A549 (cell line): ENCODE results near the gene ADCYAP1R1. TPM values are rescaled to one million over a fixed set of nuclear protein-coding genes. Genes with fewer than 3 reads are reported as not detected.
A peak's percentile ranks its signal among the peaks of the same experiment; 100 is the strongest.
"Not testable (repeated sequence)": the region's sequence is repeated elsewhere in the genome, so short reads cannot be mapped to it uniquely, and the experiment has no call there.

Experiments
- ATAC-seq, 2 experiments: fragments of 200-7000 bp in 1 of 2; fragments of >200 bp in 1 of 2; cut with Nextera tagmentation in 1 of 2; cut with Tn5 transposase in 1 of 2; 3 replicates each; pipeline versions ENCODE4 v1.8.0 to v1.9.1; 2018 to 2020; ENCODE audit warnings: mild to moderate bottlenecking in 1 of 2, moderate library complexity in 1 of 2
- CTCF ChIA-PET: fragments of 300-600 bp; sonication (Branson Sonifier 250); formaldehyde crosslinking; extraction: SDS; loops from one replicate; lab custom pipeline; 2021; ENCODE audit warnings: antibody characterized with exemption, inconsistent platforms; lab: Yijun Ruan, JAX
- POLR2A ChIA-PET: fragments of 350-600 bp; formaldehyde crosslinking; extraction: SDS; loops from one replicate; lab custom pipeline; 2021; ENCODE audit warnings: antibody characterized with exemption, inconsistent platforms; lab: Yijun Ruan, JAX
- DNase-seq, 2 experiments: peaks; one replicate each; pipeline versions ENCODE4 v3.0.0 to v3.0.0-alpha.2; 2011 to 2016; ENCODE audit warnings: low read depth in 1 of 2, low spot score in 1 of 2
- FAIRE-seq: peaks from 2 replicates; lab custom pipeline; 2011; peaks lifted over from hg19 to GRCh38; lab: Jason Lieb, UNC
- H3K27ac ChIP-seq, 2 experiments: fragments of >200 bp; sonication (Bioruptor Twin); formaldehyde crosslinking; 3 replicates each; pipeline ENCODE4 v1.5.1; 2016 to 2017
- H3K4me1 ChIP-seq: fragments of >200 bp; sonication (Bioruptor Twin); formaldehyde crosslinking; 3 replicates; pipeline ENCODE4 v1.6.1; 2016
- H3K4me2 ChIP-seq: fragments of >200 bp; sonication (Bioruptor Twin); formaldehyde crosslinking; 3 replicates; pipeline ENCODE4 v1.6.1; 2016
- H3K4me3 ChIP-seq: fragments of >200 bp; sonication (Bioruptor Twin); formaldehyde crosslinking; 3 replicates; pipeline ENCODE4 v1.5.1; 2016
- H3K9me3 ChIP-seq: fragments of >200 bp; sonication (Bioruptor Twin); formaldehyde crosslinking; 3 replicates; pipeline ENCODE4 v1.6.1; 2016
- CBX8 ChIP-seq: fragments of 200-600 bp; sonication (generic); IDR thresholded peaks from 2 replicates; pipeline ENCODE4 v1.6.1; 2016
- CEBPB ChIP-seq, 2 experiments: fragments of >200 bp in 1 of 2; sonication (Bioruptor Twin) in 1 of 2; formaldehyde crosslinking in 1 of 2; IDR thresholded peaks; 2 replicates each; pipeline ENCODE4 v1.6.1; 2012 to 2016
- ELK1 ChIP-seq: fragments of 150-350 bp; IDR thresholded peaks from 2 replicates; pipeline ENCODE4 v1.6.1; 2014; ENCODE audit warnings: low read depth, mild to moderate bottlenecking, low read length
- FOSB ChIP-seq: fragments of 250-450 bp; sonication (Bioruptor Pico); IDR thresholded peaks from 2 replicates; pipeline ENCODE4 v1.5.0; 2020; ENCODE audit warnings: mild to moderate bottlenecking, moderate library complexity
- FOSL2 ChIP-seq, 2 experiments: fragments of 450-650 bp in 1 of 2; fragments of >200 bp in 1 of 2; sonication (Bioruptor Twin) in 1 of 2; formaldehyde crosslinking; IDR thresholded peaks; 2 replicates each; pipeline versions ENCODE4 v1.5.0 to v1.6.1; 2016 to 2020; ENCODE audit warnings: mild to moderate bottlenecking in 1 of 2, moderate library complexity in 1 of 2
- GATA3 ChIP-seq: IDR thresholded peaks from 2 replicates; pipeline ENCODE4 v1.6.1; 2012; ENCODE audit warnings: borderline replicate concordance
- HES2 ChIP-seq: fragments of >200 bp; sonication (Bioruptor Twin); formaldehyde crosslinking; IDR thresholded peaks from 2 replicates; pipeline ENCODE4 v1.6.1; 2016
- HOXA7 ChIP-seq: fragments of 250-450 bp; sonication (Bioruptor Pico); IDR thresholded peaks from 2 replicates; pipeline ENCODE4 v1.5.0; 2020; ENCODE audit warnings: mild to moderate bottlenecking, moderate library complexity
- HOXB13 ChIP-seq: fragments of 250-450 bp; sonication (Bioruptor Pico); IDR thresholded peaks from 2 replicates; pipeline ENCODE4 v1.5.0; 2020; ENCODE audit warnings: low read depth, mild to moderate bottlenecking, moderate library complexity
- JUN ChIP-seq, 2 experiments: fragments of >200 bp; sonication (Bioruptor Twin); formaldehyde crosslinking; IDR thresholded peaks; 2 replicates in 1 of 2; 3 replicates in 1 of 2; pipeline ENCODE4 v1.6.1; 2016 to 2017
- KDM1A ChIP-seq: fragments of 200-600 bp; sonication (generic); IDR thresholded peaks from 2 replicates; pipeline ENCODE4 v1.6.1; 2016; ENCODE audit warnings: low read depth, mild to moderate bottlenecking
- MAFK ChIP-seq: fragments of 450-650 bp; IDR thresholded peaks from 2 replicates; pipeline ENCODE4 v1.6.1; 2014; ENCODE audit not compliant: partially characterized antibody
- MAZ ChIP-seq: fragments of 150-350 bp; IDR thresholded peaks from 2 replicates; pipeline ENCODE4 v1.6.1; 2014; ENCODE audit warnings: antibody characterized with exemption, low read depth, low read length, borderline replicate concordance
- PBX3 ChIP-seq: IDR thresholded peaks from 2 replicates; pipeline ENCODE4 v1.6.1; 2012
- PHF8 ChIP-seq: fragments of 200-600 bp; sonication (generic); IDR thresholded peaks from 2 replicates; pipeline ENCODE4 v1.6.1; 2016; ENCODE audit warnings: low read depth, mild to moderate bottlenecking, antibody characterized with exemption, moderate library complexity, borderline replicate concordance
- POLR2A ChIP-seq: IDR thresholded peaks from 2 replicates; pipeline ENCODE4 v1.6.1; 2012; ENCODE audit warnings: mild to moderate bottlenecking, low read length
- RAD21 ChIP-seq, 2 experiments: fragments of >200 bp in 1 of 2; sonication (Bioruptor Twin) in 1 of 2; formaldehyde crosslinking in 1 of 2; IDR thresholded peaks in 1 of 2; conservative IDR thresholded peaks in 1 of 2; 2 replicates in 1 of 2; 3 replicates in 1 of 2; pipeline ENCODE4 v1.6.1; 2012 to 2018; ENCODE audit warnings: inconsistent platforms in 1 of 2
- RCOR1 ChIP-seq: fragments of 150-350 bp; IDR thresholded peaks from 2 replicates; pipeline ENCODE4 v1.6.1; 2014; ENCODE audit warnings: antibody characterized with exemption, low read length, low read depth
- RFX5 ChIP-seq: fragments of 450-650 bp; IDR thresholded peaks from 2 replicates; pipeline ENCODE4 v1.7.1; 2014; ENCODE audit warnings: antibody characterized with exemption, mild to moderate bottlenecking, moderate library complexity
- SMC3 ChIP-seq: fragments of >200 bp; sonication (Bioruptor Twin); formaldehyde crosslinking; IDR thresholded peaks from 3 replicates; pipeline ENCODE4 v1.6.1; 2018; ENCODE audit warnings: inconsistent platforms
- TFCP2L1 ChIP-seq: fragments of 250-450 bp; sonication (Bioruptor Pico); IDR thresholded peaks from 2 replicates; pipeline ENCODE4 v1.5.0; 2021; ENCODE audit warnings: mild to moderate bottlenecking
- ZNF302 ChIP-seq: fragments of 250-450 bp; sonication (Bioruptor Pico); IDR thresholded peaks from 2 replicates; pipeline ENCODE4 v1.9.0; 2021; ENCODE audit warnings: inconsistent platforms, mild to moderate bottlenecking, moderate library complexity
- WGBS: methylation state at CpG from one replicate; pipeline ENCODE4 v1.1.6; 2017; ENCODE audit errors: missing lambda C conversion rate; 5-methylcytosine and 5-hydroxymethylcytosine counted together
- polyA plus RNA-seq, 4 experiments: library from polyadenylated mRNA; depleted of rRNA in 3 of 4; stranded (reverse); fragments of >200 nt; fragmentation: RNase III in 1 of 4; extraction: RNeasy Plus Mini Kit Qiagen cat#74134 plus additional on column Dnase treatment in 1 of 4; gene quantifications; 2 replicates in 3 of 4; 3 replicates in 1 of 4; pipeline ENCODE4 v1.2.3, GENCODE V29; 2011 to 2017

ADCYAP1R1 gene
- polyA plus RNA-seq, 2 of the 4 experiments (the other 2 are of a cell fraction): 0.01 TPM; not detected in 1

- CTCF ChIA-PET: interaction anchor here (0.7 to 2.7 kb wide), 4 partner anchors 12 to 488 kb away, joined by 3 to 15 read pairs (median 4); no protein-coding TSS in a partner anchor
- FAIRE-seq (no peak), DNase-seq (no peak), ATAC-seq (no peak; a peak in 1 of 6 replicates)
- H3K9me3 ChIP-seq: no peaks in the 10 kb centered on the region
- no peak overlapping the region for H3K4me2 ChIP-seq
- no peak overlapping the region for H3K4me3 ChIP-seq
- 48% methylated on average over 4 of the region's 4 CpGs for WGBS
- no peak overlapping the region for H3K27ac ChIP-seq
- H3K4me1 ChIP-seq: no peaks in the 10 kb centered on the region
- POLR2A ChIA-PET: no interaction called here
- TF ChIP-seq CBX8: no peak
- TF ChIP-seq RAD21 (conservative IDR thresholded peaks at IDR 0.05 in 1 of 2, IDR thresholded peaks at IDR 0.05 in 1 of 2): no peak
- no peak for TF ChIP-seq POLR2A
- no peak for TF ChIP-seq SMC3
- TF ChIP-seq ELK1: no peak
- TF ChIP-seq PHF8: no peak
Measured at GRCh38 chr7:31146538-31146937, 94.4 kb downstream of the ADCYAP1R1 start.

GRCh38 chr7:31151849-31152248, 99.7 kb downstream of the ADCYAP1R1 start:
- POLR2A ChIA-PET: no interaction called here
- peak; percentile 70 for FAIRE-seq
- no peaks in the 10 kb centered on the region for H3K9me3 ChIP-seq
- TF ChIP-seq TFCP2L1 (CRISPR knock-in tag) (no peak), CBX8 (peak; percentile 93)
- TF ChIP-seq, all 56 proteins: peak for 1
- Histone ChIP-seq H3K27ac (no peak overlapping the region), H3K4me3 (no peak overlapping the region), H3K4me2 (no peak overlapping the region), H3K4me1 (no peaks in the 10 kb centered on the region)
- no peak for ATAC-seq
- CTCF ChIA-PET: no interaction called here
- 0% methylated on average over 2 of the region's 2 CpGs for WGBS
- DNase-seq: no peak

GRCh38 chr7:31153318-31153717, 101.2 kb downstream of the ADCYAP1R1 start:
- H3K4me3 ChIP-seq, POLR2A ChIA-PET, FAIRE-seq, ATAC-seq, H3K9me3 ChIP-seq, DNase-seq, H3K4me1 ChIP-seq, H3K4me2 ChIP-seq, H3K27ac ChIP-seq: not testable (repeated sequence)
- CTCF ChIA-PET: interaction anchor here (0.8 to 1.2 kb wide), 2 partner anchors 18 to 19 kb away, joined by 3 read pairs; no protein-coding TSS in a partner anchor
- 41% methylated on average over 18 of the region's 20 CpGs for WGBS

GRCh38 chr7:31160941-31161340, 108.8 kb downstream of the ADCYAP1R1 start:
- WGBS: 9% methylated on average over 5 of the region's 5 CpGs
- ChIA-PET POLR2A (no interaction called here), CTCF (interaction anchor here (2.2 kb wide), 1 partner anchor 26 kb away, joined by 8 read pairs; no protein-coding TSS in a partner anchor)
- Histone ChIP-seq H3K9me3 (no peaks in the 10 kb centered on the region), H3K4me1 (no peaks in the 10 kb centered on the region), H3K4me3 (no peak overlapping the region), H3K4me2 (no peak overlapping the region), H3K27ac (no peak overlapping the region)
- FAIRE-seq (no peak), ATAC-seq (no peak), DNase-seq (no peak)
- TF ChIP-seq CBX8: no peak
- no peak for TF ChIP-seq ELK1
- no peak for TF ChIP-seq JUN (IDR thresholded peaks at IDR 0.05)
- no peak for TF ChIP-seq ZNF302 (CRISPR knock-in tag)
- no peak for TF ChIP-seq KDM1A
- TF ChIP-seq MAFK: no peak
- TF ChIP-seq PBX3: no peak
- no peak for TF ChIP-seq CEBPB (IDR thresholded peaks at IDR 0.05)
- TF ChIP-seq HES2: no peak
- TF ChIP-seq POLR2A: no peak
- TF ChIP-seq FOSB (CRISPR knock-in tag): no peak
- TF ChIP-seq GATA3: no peak
- TF ChIP-seq FOSL2 (IDR thresholded peaks at IDR 0.05): no peak
- no peak for TF ChIP-seq FOSL2 (CRISPR knock-in tag; IDR thresholded peaks at IDR 0.05)
- TF ChIP-seq RCOR1: no peak
- no peak for TF ChIP-seq MAZ
- no peak for TF ChIP-seq RFX5
- no peak for TF ChIP-seq SMC3
- no peak for TF ChIP-seq HOXA7 (CRISPR knock-in tag)
- no peak for TF ChIP-seq HOXB13 (CRISPR knock-in tag)
